Measurements from ENCODE around the gene HSD17B8.
A peak's percentile ranks its signal among the peaks of the same experiment; 100 is the strongest.

DNA sequence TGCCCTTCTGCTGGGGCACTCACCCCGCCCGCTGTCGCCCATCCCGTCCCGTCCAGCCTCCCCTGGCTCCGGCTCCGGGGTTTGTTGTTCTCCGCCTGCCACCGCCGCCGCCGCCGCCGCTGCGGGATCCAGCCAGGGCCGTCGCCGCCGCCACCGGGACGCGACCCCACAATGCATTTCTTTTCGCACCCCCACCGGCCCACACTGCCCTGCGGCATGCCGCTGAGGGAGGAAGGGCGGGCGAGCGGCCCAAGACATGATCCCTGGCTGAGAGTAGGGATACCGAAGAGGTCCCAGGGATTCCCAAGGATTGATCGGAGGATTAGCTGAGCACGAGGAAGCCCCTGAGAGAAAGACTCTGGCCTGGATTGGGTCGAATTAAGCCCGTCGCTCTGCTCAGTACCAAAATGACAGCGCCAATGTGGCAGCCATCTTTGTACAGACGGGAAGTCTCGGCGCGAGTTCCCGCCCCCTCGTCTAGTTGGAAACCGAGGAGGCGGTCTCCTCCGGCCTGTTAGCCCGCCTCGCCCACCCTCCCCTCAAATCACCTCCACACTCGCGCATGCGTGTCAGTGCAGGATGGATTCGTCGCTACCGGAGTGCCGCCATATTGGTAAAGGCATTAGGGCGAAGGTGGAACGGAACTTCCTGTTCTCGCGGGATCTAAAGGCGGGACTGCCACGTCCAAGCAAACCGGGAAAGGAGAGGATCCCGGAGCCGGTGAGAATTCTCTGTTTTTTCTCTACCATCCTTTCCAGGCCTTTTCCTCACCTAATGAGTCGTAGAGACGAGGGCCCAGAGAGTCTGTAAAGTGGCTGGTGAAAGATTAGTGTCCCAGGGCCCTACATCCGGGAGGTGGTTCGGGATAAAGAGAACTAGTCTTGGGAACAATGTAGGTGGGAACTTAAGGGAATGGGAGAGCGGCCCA, 4.0 kb upstream of the HSD17B8 start, which contains the start of the genes RXRB and SLC39A7:
- TF ChIP-seq, protein P1, sequence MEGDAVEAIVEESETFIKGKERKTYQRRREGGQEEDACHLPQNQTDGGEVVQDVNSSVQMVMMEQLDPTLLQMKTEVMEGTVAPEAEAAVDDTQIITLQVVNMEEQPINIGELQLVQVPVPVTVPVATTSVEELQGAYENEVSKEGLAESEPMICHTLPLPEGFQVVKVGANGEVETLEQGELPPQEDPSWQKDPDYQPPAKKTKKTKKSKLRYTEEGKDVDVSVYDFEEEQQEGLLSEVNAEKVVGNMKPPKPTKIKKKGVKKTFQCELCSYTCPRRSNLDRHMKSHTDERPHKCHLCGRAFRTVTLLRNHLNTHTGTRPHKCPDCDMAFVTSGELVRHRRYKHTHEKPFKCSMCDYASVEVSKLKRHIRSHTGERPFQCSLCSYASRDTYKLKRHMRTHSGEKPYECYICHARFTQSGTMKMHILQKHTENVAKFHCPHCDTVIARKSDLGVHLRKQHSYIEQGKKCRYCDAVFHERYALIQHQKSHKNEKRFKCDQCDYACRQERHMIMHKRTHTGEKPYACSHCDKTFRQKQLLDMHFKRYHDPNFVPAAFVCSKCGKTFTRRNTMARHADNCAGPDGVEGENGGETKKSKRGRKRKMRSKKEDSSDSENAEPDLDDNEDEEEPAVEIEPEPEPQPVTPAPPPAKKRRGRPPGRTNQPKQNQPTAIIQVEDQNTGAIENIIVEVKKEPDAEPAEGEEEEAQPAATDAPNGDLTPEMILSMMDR (IDR thresholded peaks at IDR 0.05), result no peak
- TF ChIP-seq POLR2A (IDR thresholded peaks at IDR 0.05; ENCODE audit: low read depth) (peak; percentile 33), EP300 (IDR thresholded peaks at IDR 0.05) (no peak), POLR2AphosphoS5 (IDR thresholded peaks at IDR 0.05) (peak; percentile 82 to 91)
